Activated CD8-positive, alpha-beta T cell treated with anti-CD3 and anti-CD28 coated beads for 36 hours (primary cell): ENCODE measurements around the gene IL17A. TPM values are rescaled to one million over a fixed set of nuclear protein-coding genes. Genes with fewer than 3 reads are reported as not detected.
A peak's percentile ranks its signal among the peaks of the same experiment; 100 is the strongest.

Experiments
- ATAC-seq: fragments of 200-7000 bp; cut with Tn5 transposase; one replicate; pipeline ENCODE4 v1.10.0; 2021; ENCODE audit warnings: mild to moderate bottlenecking, moderate library complexity
- CTCF ChIA-PET: fragments of 350-600 bp; sonication (Branson Sonifier 250); formaldehyde crosslinking; loops from one replicate; lab custom pipeline; 2021; ENCODE audit warnings: antibody characterized with exemption; lab: Charles Lee
- POLR2A ChIA-PET: fragments of 350-600 bp; sonication (Branson Sonifier 250); formaldehyde crosslinking; loops from one replicate; lab custom pipeline; 2021; ENCODE audit warnings: antibody characterized with exemption; lab: Charles Lee
- DNase-seq: peaks from one replicate; pipeline ENCODE4 v3.0.0-alpha.2; 2020
- H3K27ac Mint-ChIP-seq: one replicate; pipeline ENCODE4 v1.8.0; 2021; ENCODE audit warnings: mild to moderate bottlenecking, mixed read lengths
- H3K27me3 Mint-ChIP-seq: one replicate; pipeline ENCODE4 v1.8.0; 2021; ENCODE audit warnings: mixed read lengths
- H3K36me3 Mint-ChIP-seq: one replicate; pipeline ENCODE4 v1.8.0; 2021; ENCODE audit warnings: low read depth, mixed read lengths
- H3K4me1 Mint-ChIP-seq: one replicate; pipeline ENCODE4 v1.8.0; 2021; ENCODE audit warnings: low read depth, mixed read lengths
- H3K4me3 Mint-ChIP-seq: one replicate; pipeline ENCODE4 v1.8.0; 2021; ENCODE audit warnings: mild to moderate bottlenecking, moderate library complexity, mixed read lengths
- H3K9me3 Mint-ChIP-seq: one replicate; pipeline ENCODE4 v1.8.0; 2021; ENCODE audit warnings: mixed read lengths
- intact Hi-C: fragments of 100-400 bp; cut with micrococcal nuclease; formaldehyde crosslinking; loops from one replicate; pipeline ENCODE4 v1.10.0; 2022
- total RNA-seq, 2 experiments: library from RNA; stranded (reverse); gene quantifications; one replicate each; pipeline ENCODE4 v1.2.3, GENCODE V29; 2021
- TF ChIP-seq, protein P1 (sequence below): fragments of 200-600 bp; IDR thresholded peaks from one replicate; pipeline ENCODE4 v1.8.0; 2022; ENCODE audit warnings: antibody characterized with exemption, mild to moderate bottlenecking

IL17A gene
- total RNA-seq, 2 experiments from 2014 or later, result not detected

DNA sequence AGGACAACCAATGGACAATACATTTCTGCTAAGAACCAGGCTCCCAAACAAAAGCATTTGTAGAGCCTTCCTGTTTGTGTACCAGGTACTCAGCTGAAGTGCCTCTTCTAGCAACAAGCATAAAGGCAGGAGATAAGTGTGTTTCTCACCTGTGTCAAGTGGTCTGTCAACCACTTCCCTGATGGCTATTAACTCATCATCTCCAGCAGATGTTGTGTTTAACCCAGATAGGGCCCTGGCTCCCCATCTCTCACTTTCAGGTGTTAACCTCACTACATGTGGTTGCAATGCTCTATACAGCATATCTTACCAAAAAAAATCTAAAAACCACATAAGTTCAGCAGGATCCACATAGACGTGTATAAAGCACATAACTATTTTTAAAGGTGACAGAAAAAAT is 9.6 kb upstream of the IL17A start:
- ATAC-seq (peak; percentile 86), DNase-seq (peak; percentile 63)
- TF ChIP-seq, protein P1, sequence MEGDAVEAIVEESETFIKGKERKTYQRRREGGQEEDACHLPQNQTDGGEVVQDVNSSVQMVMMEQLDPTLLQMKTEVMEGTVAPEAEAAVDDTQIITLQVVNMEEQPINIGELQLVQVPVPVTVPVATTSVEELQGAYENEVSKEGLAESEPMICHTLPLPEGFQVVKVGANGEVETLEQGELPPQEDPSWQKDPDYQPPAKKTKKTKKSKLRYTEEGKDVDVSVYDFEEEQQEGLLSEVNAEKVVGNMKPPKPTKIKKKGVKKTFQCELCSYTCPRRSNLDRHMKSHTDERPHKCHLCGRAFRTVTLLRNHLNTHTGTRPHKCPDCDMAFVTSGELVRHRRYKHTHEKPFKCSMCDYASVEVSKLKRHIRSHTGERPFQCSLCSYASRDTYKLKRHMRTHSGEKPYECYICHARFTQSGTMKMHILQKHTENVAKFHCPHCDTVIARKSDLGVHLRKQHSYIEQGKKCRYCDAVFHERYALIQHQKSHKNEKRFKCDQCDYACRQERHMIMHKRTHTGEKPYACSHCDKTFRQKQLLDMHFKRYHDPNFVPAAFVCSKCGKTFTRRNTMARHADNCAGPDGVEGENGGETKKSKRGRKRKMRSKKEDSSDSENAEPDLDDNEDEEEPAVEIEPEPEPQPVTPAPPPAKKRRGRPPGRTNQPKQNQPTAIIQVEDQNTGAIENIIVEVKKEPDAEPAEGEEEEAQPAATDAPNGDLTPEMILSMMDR, result no peak
- Mint-ChIP-seq H3K4me3 (no peak overlapping the region), H3K9me3 (no peaks in the 10 kb centered on the region), H3K27me3 (peaks cover 17% of the 10 kb centered on the region), H3K36me3 (no peaks in the 10 kb centered on the region), H3K27ac (no peak overlapping the region), H3K4me1 (peaks cover 19% of the 10 kb centered on the region)
- intact Hi-C loops, result no loop called here
- ChIA-PET CTCF (interaction anchor here (1.0 to 5.8 kb wide), 4 partner anchors 13 to 240 kb away, joined by 3 to 39 read pairs (median 4); no protein-coding TSS in a partner anchor), POLR2A (interaction anchor here (0.6 to 1.4 kb wide), 4 partner anchors 11 to 87 kb away, joined by 3 to 5 read pairs (median 3); no protein-coding TSS in a partner anchor)

DNA sequence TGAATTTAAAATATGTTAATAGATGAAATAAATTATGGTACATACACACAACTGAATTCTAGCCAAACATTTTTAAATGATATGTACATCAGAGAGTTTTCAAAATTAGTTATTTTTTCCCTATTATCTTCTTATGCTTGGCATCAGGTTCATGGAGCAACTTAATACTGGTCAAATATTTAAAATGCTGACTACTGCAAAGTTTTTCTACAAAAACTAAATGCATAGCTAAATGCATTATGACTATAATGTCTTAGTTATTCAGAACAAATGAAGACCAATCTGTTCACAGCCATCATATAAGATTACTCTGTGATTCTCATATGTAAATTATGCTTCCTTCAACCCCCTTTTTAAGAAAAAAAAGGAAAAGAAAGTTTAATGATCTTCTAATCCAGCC is 8.2 kb upstream of the IL17A start:
- DNase-seq, result no peak
- ChIA-PET CTCF (interaction anchor here (1.0 kb wide), 1 partner anchor 13 kb away, joined by 3 read pairs; no protein-coding TSS in a partner anchor), POLR2A (no interaction called here)
- intact Hi-C loops, result no loop called here
- ATAC-seq, result no peak
- TF ChIP-seq, protein P1, result no peak
- Mint-ChIP-seq H3K27me3 (peaks cover 21% of the 10 kb centered on the region), H3K4me3 (no peak overlapping the region), H3K4me1 (peaks cover 19% of the 10 kb centered on the region), H3K36me3 (no peaks in the 10 kb centered on the region), H3K9me3 (no peaks in the 10 kb centered on the region), H3K27ac (no peak overlapping the region)

DNA sequence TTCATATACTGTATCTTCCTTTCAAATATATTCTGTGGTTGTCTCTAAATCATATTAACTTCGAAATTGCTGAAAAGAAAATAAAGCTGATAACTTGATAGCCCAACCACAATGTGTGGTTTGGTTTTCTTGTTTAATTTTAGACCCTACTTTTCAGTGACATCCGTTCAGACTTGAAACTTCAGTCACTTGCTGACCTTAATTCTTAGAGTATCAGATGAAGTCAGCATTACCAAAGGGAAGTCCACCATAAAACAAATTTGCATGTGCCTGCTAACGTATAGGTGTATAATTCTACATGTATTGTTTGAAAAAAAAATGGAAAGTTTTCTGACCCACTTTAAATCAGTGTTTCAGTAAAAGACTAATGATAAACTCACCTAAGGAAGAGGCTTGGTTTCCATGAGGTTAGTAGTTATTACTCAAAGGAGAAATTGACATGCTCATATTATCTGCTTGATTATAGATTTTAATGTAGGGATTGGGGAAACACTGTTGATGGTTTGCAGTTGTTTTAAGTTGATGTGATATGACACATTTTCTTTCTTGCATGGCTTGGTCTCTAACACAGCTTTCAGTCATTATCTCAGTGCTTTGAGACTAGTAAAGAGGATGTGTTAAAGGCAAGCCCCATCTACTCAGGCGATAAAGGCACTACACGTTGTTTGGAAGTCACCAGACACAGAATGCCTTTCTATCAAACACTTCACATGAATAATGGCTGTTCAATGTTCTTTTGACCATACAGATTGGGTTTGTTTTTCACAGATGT is 5.2 kb upstream of the IL17A start:
- no peak for DNase-seq
- no peak overlapping the region for H3K27ac Mint-ChIP-seq

DNA sequence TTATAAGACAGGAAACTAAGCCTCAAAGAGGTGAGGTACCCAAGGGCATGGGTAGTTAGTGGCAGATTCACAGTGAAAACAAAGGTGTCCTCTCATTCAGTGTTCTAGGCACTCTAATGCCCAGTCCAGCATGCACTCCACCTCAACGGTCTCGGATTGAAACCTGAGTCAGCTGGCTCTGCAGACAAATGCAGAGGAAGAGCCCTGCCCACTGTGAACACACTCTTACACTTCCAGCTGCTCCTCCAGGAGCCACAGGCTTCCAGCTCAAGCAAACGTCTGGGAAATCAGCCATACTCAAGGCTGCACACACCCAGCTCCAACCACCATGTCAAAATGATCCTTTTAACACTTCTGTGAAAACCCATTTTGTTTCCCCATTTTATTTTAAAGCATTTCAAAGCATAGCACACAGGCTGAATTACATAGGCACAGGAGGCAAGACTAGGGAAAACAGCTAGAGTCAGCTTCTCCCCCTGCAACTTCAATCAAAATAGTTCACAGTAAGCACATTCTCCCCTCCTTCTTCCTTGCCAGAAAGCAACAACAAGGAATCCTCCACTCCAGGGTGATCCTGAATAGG is 3.0 kb upstream of the IL17A start:
- no peak for ATAC-seq
- no peaks in the 10 kb centered on the region for H3K36me3 Mint-ChIP-seq
- H3K27me3 Mint-ChIP-seq, result peaks cover 50% of the 10 kb centered on the region
- POLR2A ChIA-PET, result no interaction called here
- TF ChIP-seq, protein P1, result no peak
- no peak overlapping the region for H3K27ac Mint-ChIP-seq
- peaks cover 13% of the 10 kb centered on the region for H3K4me1 Mint-ChIP-seq
- CTCF ChIA-PET, result interaction anchor here (1.0 to 1.3 kb wide), 2 partner anchors 9 to 21 kb away, joined by 3 to 4 read pairs; no protein-coding TSS in a partner anchor
- DNase-seq, result no peak
- H3K4me3 Mint-ChIP-seq, result no peak overlapping the region
- no peaks in the 10 kb centered on the region for H3K9me3 Mint-ChIP-seq
- intact Hi-C loops, result no loop called here

More for the DNA sequence above, 5.2 kb upstream of the IL17A start:
- Mint-ChIP-seq H3K4me3 (no peak overlapping the region), H3K36me3 (no peaks in the 10 kb centered on the region), H3K9me3 (no peaks in the 10 kb centered on the region), H3K4me1 (peaks cover 19% of the 10 kb centered on the region), H3K27me3 (peaks cover 36% of the 10 kb centered on the region)
- ChIA-PET POLR2A (interaction anchor here (0.9 kb wide), 1 partner anchor 485 kb away, joined by 3 read pairs; no protein-coding TSS in a partner anchor), CTCF (interaction anchor here (0.9 to 1.6 kb wide), 5 partner anchors 9 to 105 kb away, joined by 3 to 4 read pairs (median 3); no protein-coding TSS in a partner anchor)
- TF ChIP-seq, protein P1, result no peak
- peak; percentile 48 for ATAC-seq
- intact Hi-C loops, result no loop called here
